ENCODE data around the gene ZNF385B.

DNA sequence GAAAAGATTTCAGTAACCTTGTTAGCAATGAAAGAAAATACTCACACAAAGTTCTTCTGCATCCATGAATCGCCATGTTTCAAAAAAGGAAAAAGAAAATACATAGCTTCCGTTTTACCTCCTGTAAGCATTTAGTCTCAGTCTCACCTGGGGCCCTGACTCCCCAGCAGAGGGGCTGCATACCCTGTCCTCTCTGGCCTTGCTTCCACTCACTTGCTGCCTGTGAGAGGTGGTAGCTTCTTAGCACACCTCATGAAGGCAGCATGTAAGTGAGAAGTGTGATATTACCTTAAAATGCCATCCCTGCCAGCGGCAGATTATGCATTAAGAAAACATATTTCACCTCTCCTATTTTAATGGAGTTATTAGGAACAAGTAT lies 49.3 kb upstream of the ZNF385B start:
- TF ChIP-seq POLR2A (IDR thresholded peaks at IDR 0.05): no peak
- TF ChIP-seq, protein P1, sequence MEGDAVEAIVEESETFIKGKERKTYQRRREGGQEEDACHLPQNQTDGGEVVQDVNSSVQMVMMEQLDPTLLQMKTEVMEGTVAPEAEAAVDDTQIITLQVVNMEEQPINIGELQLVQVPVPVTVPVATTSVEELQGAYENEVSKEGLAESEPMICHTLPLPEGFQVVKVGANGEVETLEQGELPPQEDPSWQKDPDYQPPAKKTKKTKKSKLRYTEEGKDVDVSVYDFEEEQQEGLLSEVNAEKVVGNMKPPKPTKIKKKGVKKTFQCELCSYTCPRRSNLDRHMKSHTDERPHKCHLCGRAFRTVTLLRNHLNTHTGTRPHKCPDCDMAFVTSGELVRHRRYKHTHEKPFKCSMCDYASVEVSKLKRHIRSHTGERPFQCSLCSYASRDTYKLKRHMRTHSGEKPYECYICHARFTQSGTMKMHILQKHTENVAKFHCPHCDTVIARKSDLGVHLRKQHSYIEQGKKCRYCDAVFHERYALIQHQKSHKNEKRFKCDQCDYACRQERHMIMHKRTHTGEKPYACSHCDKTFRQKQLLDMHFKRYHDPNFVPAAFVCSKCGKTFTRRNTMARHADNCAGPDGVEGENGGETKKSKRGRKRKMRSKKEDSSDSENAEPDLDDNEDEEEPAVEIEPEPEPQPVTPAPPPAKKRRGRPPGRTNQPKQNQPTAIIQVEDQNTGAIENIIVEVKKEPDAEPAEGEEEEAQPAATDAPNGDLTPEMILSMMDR (IDR thresholded peaks at IDR 0.05): no peak

All from adrenal gland (tissue), 5 donors.